GM21381 (cell line): ENCODE results near the gene BNIP3.

Experiments used
- ATAC-seq: cut with Tn5 transposase; IDR thresholded peaks from one replicate; pipeline ENCODE4 v1.9.1; 2021; ENCODE audit warnings: mild to moderate bottlenecking, moderate library complexity; ENCODE audit not compliant: unreplicated experiment

The BNIP3 gene

GRCh38 chr10:131978851-131979250, 2.9 kb downstream of the BNIP3 start:
- no peak for ATAC-seq

GRCh38 chr10:131978366-131978765, 3.4 kb downstream of the BNIP3 start:
- ATAC-seq = no peak

- ATAC-seq = no peak
Measured at GRCh38 chr10:131977323-131978096, 4.2 kb downstream of the BNIP3 start.

GRCh38 chr10:131975796-131976195, 5.9 kb downstream of the BNIP3 start:
- ATAC-seq = no peak

DNA sequence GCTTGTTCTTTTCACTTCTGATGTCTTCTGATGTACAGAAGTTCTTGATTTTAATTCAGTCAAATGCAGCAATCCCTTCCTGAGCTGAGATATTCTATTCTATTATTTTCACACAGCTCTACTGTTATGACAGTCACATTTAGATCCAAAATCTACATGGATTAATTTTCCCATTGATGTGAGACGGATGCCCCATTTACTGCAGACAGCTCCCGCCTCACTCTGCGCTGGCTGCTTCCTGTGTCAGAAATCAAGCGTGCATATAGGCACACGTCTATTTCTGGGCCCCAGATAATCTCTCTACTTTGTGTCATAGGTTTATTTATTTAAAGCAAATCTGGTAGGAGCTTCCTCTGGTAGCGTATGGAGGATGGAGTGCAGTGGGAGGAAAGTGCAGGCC, 6.7 kb downstream of the BNIP3 start:
- ATAC-seq = no peak

DNA sequence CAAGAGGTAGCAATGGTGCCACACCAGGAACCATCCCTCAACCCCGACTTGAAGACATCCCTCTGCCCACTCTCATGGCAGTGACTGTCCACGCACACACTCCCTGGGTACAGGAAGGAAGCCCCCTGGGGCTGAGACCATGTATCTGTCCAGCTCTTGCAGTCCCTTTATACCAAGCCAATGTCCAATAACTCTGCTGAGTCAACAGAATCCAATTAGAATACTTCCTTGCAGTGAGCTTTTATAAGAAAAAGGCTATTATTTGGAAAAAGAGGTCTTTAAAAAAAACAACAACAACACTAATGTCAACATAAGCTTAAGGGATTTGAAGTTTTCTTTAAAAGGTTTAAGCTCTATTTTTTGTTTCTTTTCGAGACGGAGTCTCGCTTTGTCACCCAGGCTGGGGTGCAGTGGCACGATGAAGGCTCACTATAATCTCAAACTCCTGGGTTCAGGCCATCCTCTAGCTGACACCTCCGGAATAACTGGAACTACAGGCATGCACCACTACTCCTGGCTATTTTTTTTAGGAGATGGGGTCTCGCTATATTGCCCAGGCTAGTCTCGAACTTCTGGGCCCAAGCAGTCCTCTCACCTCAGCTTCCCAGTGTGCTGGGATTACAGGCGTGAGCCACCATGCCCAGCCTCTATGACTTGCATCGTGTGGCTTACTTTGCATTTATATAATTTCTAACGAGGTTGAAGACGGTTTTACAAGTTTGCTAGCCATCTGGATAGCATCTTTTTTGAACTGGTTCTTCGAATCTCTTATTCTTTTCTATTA, 7.5 kb downstream of the BNIP3 start:
- no peak for ATAC-seq

DNA sequence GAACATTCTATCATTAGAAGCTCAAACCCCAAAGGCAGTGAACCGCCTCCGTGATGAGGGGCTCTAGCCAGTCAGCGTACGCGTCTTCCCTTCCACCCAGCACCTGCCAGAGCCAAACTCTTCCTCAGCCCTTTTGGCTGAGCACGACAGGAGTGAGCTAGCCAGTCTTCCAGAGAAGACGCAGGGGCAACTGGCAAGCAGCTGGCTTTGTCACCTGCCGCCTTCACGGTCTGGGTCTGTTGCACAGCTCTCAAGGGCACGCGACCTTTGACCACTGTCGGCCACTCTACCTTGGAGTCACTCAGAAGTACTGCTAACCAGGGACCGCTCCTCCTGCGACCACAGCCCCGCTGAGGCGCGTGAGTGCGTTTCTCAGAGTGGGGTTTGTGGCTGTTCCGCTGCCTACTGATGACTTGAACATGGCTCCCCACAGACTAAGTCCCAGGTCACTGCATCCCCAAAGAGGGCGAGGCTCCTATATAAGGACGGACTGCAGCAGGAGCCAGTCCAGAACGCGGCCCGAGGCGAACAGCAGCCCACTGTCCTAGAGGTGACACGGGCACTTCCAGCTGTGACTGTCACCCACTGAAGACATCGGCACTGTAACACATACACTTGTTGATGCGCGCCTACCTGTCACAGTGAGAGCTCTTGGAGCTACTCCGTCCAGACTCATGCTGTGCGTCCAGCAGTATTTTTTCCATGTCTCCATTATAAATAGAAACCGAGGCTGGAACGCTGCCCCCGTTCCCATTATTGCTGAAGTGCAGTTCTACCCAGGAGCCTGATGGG, 8.4 kb downstream of the BNIP3 start:
- no peak for ATAC-seq

GRCh38 chr10:131972474-131973071, 9.2 kb downstream of the BNIP3 start:
- no peak for ATAC-seq

- no peak for ATAC-seq
Measured at GRCh38 chr10:131971591-131971990, 10.1 kb downstream of the BNIP3 start.

DNA sequence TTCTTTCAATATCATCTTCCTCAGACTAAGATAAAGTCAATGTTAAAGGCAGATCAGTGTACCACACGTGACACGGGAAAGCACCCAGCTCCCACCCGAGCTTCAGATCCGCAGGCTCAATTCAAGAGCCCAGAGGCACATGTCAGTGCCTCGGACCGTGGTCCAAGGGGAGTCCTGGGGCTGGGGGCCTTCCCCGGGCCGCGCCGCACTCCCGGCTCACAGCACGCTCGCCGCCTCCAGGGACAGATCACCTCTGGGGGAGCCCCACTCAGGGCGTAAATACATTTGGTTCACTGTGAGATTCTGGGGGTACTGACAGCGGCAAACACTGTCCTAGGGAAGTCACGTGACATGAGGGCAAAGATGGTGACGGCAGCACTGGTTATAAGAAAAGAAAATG, 10.8 kb downstream of the BNIP3 start:
- ATAC-seq = no peak

DNA sequence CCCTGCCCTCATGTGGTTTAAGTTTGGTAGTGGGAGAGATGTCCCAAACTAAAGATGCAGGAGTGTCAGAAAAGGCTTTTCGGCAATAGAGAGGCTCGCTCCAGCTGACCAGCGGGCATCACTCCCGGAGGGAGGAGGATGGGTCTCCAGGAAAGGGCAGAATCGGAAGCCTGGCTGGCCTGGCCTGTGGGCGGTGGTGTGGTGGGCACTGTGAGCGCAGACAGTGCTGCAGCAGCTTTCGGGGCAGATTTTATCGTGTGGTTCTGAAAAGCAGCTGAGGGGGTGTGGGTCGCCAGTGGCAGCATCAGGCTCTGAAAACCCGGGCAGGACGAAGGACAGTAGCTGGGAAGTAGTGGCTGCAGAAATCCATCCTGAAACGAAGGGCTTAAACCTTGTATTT, 12.8 kb downstream of the BNIP3 start:
- no peak for ATAC-seq

GRCh38 chr10:131964298-131964697, 17.4 kb downstream of the BNIP3 start:
- no peak for ATAC-seq

GRCh38 chr10:131963811-131964210, 17.9 kb downstream of the BNIP3 start:
- ATAC-seq = no peak

GRCh38 chr10:131963350-131963749, 18.4 kb downstream of the BNIP3 start:
- ATAC-seq = no peak

DNA sequence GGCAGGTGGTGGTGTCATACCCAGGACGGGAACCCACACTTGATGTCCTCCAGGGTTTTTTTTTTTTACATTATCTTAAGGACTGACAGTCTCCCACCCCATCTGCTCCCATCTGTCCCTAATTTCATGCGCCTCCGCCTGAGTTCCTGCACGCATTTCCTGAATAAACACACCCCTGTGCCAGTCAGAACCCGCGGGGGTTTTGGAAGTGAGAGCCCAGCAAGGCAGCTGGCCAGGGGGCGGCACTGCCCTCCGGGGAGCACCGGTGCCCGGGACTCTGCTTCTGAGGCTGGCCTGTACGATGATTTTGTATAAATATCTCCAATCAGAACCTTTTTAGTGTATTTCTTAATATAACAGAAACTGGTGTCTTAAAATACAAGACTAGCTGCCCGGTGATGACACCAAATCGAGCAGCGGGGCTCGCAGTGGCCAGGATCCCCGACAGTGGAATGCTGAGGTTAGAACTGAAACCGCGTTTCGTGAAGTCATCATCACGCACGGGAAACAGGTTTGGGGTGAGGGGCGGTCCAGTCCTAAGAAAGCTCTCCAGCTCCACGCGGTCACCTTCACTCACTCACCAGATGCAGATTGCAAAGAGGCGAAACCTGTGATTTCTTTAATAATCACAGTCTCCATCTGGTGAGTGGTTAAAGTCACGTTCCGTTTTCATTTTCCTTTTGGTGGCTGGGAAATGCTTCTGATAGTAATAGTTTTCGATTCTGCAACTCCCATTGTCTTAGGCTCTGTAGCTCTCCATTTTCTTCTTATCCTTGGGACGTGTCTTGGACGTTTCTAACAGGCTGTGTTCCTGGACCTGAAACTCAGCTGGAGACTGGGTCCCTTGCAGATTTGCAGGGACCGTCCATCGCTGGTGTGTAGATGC, 19.7 kb downstream of the BNIP3 start:
- no peak for ATAC-seq

- no peak for ATAC-seq
Measured at GRCh38 chr10:131961047-131961776, 20.5 kb downstream of the BNIP3 start.

DNA sequence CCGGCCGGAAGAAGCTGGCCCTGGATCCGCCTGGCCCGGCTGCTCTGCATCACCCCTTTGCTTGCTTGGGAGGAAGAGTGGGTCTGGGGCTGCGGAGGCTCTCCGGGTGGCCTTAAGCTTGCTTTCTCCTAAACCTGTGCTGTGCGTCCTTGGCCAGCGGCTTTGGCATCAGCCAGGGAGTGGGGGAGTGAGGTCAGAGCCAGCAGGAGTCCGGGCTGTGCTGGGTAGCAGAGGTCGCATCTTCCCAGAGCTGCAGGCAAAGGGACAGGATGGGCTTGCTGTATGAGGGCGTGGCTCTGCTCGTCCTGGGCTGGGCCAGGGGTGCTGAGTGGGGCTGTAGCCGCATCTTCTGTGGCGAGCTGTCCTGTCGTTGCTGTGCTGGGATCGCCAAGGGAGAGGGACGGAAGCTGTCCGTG, 21.1 kb downstream of the BNIP3 start:
- ATAC-seq = no peak

DNA sequence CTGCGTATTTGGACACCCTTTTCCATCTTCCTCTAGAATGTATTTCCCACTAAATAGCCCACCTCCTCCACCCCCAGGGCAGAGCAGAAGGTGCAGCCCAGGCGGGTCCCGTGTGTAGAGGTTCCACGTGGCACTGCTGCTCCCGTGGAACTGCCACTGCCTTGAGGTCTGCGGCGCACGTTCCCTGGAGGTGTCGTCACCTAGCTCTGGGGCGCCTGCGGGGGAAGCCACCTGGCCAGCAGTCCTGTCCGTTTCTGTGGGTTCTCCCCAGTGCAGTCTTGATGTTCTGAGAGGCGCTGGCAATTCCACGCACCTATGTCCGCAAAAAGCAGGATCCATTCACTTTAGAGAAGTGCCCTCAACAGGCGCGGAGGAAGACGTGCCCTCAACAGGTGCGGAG, 21.9 kb downstream of the BNIP3 start:
- no peak for ATAC-seq

DNA sequence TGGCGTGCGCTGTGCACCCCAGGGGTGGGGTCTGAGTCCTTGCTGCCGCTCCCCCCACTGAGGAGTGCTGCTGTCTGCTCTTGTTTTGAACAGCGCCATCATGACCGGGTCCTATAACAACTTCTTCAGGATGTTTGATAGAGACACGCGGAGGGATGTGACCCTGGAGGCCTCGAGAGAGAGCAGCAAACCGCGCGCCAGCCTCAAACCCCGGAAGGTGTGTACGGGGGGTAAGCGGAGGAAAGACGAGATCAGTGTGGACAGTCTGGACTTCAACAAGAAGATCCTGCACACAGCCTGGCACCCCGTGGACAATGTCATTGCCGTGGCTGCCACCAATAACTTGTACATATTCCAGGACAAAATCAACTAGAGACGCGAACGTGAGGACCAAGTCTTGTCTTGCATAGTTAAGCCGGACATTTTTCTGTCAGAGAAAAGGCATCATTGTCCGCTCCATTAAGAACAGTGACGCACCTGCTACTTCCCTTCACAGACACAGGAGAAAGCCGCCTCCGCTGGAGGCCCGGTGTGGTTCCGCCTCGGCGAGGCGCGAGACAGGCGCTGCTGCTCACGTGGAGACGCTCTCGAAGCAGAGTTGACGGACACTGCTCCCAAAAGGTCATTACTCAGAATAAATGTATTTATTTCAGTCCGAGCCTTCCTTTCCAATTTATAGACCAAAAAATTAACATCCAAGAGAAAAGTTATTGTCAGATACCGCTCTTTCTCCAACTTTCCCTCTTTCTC, 26.0 kb downstream of the BNIP3 start:
- no peak for ATAC-seq
